ENCODE data around the gene TMPRSS11B. TPM values are rescaled to one million over a fixed set of nuclear protein-coding genes. Genes with fewer than 3 reads are reported as not detected.

Gene TMPRSS11B
- total RNA-seq, 1 donor from 2014 or later, result 0.27 TPM

GRCh38 chr4:68256284-68256683 lies 10.8 kb upstream of the TMPRSS11B start:
- Histone ChIP-seq H3K9me3 (ENCODE audit: insufficient read depth, low read depth, low read length) (no peaks in the 10 kb centered on the region), H2AFZ (ENCODE audit: low read depth, low read length) (no peak overlapping the region), H4K20me1 (ENCODE audit: insufficient read depth, low read length) (no peaks in the 10 kb centered on the region), H3K27ac (ENCODE audit: low read depth, low read length) (no peak overlapping the region), H3K27me3 (ENCODE audit: insufficient read depth, low read length) (no peaks in the 10 kb centered on the region), H3K4me1 (ENCODE audit: insufficient read depth, low read length) (no peaks in the 10 kb centered on the region), H3K79me2 (ENCODE audit: insufficient read depth, low read length) (no peaks in the 10 kb centered on the region), H3K9ac (ENCODE audit: low read length) (no peak overlapping the region), H3K36me3 (ENCODE audit: insufficient read depth, low read length) (no peaks in the 10 kb centered on the region), H3K4me2 (ENCODE audit: low read length) (no peak overlapping the region), H3K4me3 (ENCODE audit: insufficient read depth, low read depth, low read length) (no peak overlapping the region)
- peak; percentile 16 for DNase-seq (ENCODE audit: low read depth)
- FAIRE-seq, result no peak
- peaks cover 2% of the 10 kb centered on the region for H3K9me3 Mint-ChIP-seq (ENCODE audit: unreplicated experiment)
- no peaks in the 10 kb centered on the region for H3K27me3 Mint-ChIP-seq (ENCODE audit: low read depth, unreplicated experiment)
- H3K4me1 Mint-ChIP-seq (ENCODE audit: low read depth, unreplicated experiment), result peaks cover 6% of the 10 kb centered on the region
- peak overlapping the region; percentile 50 for H3K27ac Mint-ChIP-seq (ENCODE audit: unreplicated experiment)
- H3K4me3 Mint-ChIP-seq (ENCODE audit: unreplicated experiment), result no peak overlapping the region
- TF ChIP-seq EZH2 (IDR thresholded peaks at IDR 0.05; ENCODE audit: insufficient read depth, low read length), result no peak
- TF ChIP-seq CTCF (IDR thresholded peaks at IDR 0.05; ENCODE audit: insufficient read depth, low read depth, low read length), result no peak
- H3K36me3 Mint-ChIP-seq (ENCODE audit: low read depth, unreplicated experiment), result no peaks in the 10 kb centered on the region

- H3K27me3 Mint-ChIP-seq (ENCODE audit: low read depth, unreplicated experiment), result no peaks in the 10 kb centered on the region
- Histone ChIP-seq H2AFZ (ENCODE audit: low read depth, low read length) (no peak overlapping the region), H3K27me3 (ENCODE audit: insufficient read depth, low read length) (no peaks in the 10 kb centered on the region), H3K27ac (ENCODE audit: low read depth, low read length) (no peak overlapping the region), H3K4me1 (ENCODE audit: insufficient read depth, low read length) (no peaks in the 10 kb centered on the region), H3K9ac (ENCODE audit: low read length) (no peak overlapping the region), H3K9me3 (ENCODE audit: insufficient read depth, low read depth, low read length) (no peaks in the 10 kb centered on the region), H4K20me1 (ENCODE audit: insufficient read depth, low read length) (no peaks in the 10 kb centered on the region), H3K36me3 (ENCODE audit: insufficient read depth, low read length) (no peaks in the 10 kb centered on the region), H3K4me2 (ENCODE audit: low read length) (no peak overlapping the region), H3K79me2 (ENCODE audit: insufficient read depth, low read length) (no peaks in the 10 kb centered on the region), H3K4me3 (ENCODE audit: insufficient read depth, low read depth, low read length) (no peak overlapping the region)
- H3K9me3 Mint-ChIP-seq (ENCODE audit: unreplicated experiment), result no peaks in the 10 kb centered on the region
- no peak overlapping the region for H3K4me3 Mint-ChIP-seq (ENCODE audit: unreplicated experiment)
- no peak for FAIRE-seq
- DNase-seq (ENCODE audit: low read depth), result peak; percentile 3
- H3K4me1 Mint-ChIP-seq (ENCODE audit: low read depth, unreplicated experiment), result peaks cover 5% of the 10 kb centered on the region
- peak overlapping the region; percentile 4 for H3K27ac Mint-ChIP-seq (ENCODE audit: unreplicated experiment)
- no peak for TF ChIP-seq CTCF (IDR thresholded peaks at IDR 0.05; ENCODE audit: insufficient read depth, low read depth, low read length)
- TF ChIP-seq EZH2 (IDR thresholded peaks at IDR 0.05; ENCODE audit: insufficient read depth, low read length), result no peak
- no peaks in the 10 kb centered on the region for H3K36me3 Mint-ChIP-seq (ENCODE audit: low read depth, unreplicated experiment)
Observed at GRCh38 chr4:68250151-68250930, 4.8 kb upstream of the TMPRSS11B start.

- Mint-ChIP-seq H3K36me3 (ENCODE audit: low read depth, unreplicated experiment) (no peaks in the 10 kb centered on the region), H3K27me3 (ENCODE audit: low read depth, unreplicated experiment) (no peaks in the 10 kb centered on the region), H3K4me3 (ENCODE audit: unreplicated experiment) (no peak overlapping the region), H3K4me1 (ENCODE audit: low read depth, unreplicated experiment) (peaks cover 5% of the 10 kb centered on the region), H3K27ac (ENCODE audit: unreplicated experiment) (peak overlapping the region; percentile 16), H3K9me3 (ENCODE audit: unreplicated experiment) (no peaks in the 10 kb centered on the region)
- Histone ChIP-seq H3K4me2 (ENCODE audit: low read length) (no peak overlapping the region), H3K27ac (ENCODE audit: low read depth, low read length) (no peak overlapping the region), H3K9me3 (ENCODE audit: insufficient read depth, low read depth, low read length) (no peaks in the 10 kb centered on the region), H4K20me1 (ENCODE audit: insufficient read depth, low read length) (no peaks in the 10 kb centered on the region), H3K4me1 (ENCODE audit: insufficient read depth, low read length) (no peaks in the 10 kb centered on the region), H3K4me3 (ENCODE audit: insufficient read depth, low read depth, low read length) (no peak overlapping the region), H3K79me2 (ENCODE audit: insufficient read depth, low read length) (no peaks in the 10 kb centered on the region), H3K27me3 (ENCODE audit: insufficient read depth, low read length) (no peaks in the 10 kb centered on the region), H3K9ac (ENCODE audit: low read length) (no peak overlapping the region), H2AFZ (ENCODE audit: low read depth, low read length) (no peak overlapping the region), H3K36me3 (ENCODE audit: insufficient read depth, low read length) (no peaks in the 10 kb centered on the region)
- no peak for DNase-seq (ENCODE audit: low read depth)
- no peak for FAIRE-seq
- TF ChIP-seq CTCF (IDR thresholded peaks at IDR 0.05; ENCODE audit: insufficient read depth, low read depth, low read length) (no peak), EZH2 (IDR thresholded peaks at IDR 0.05; ENCODE audit: insufficient read depth, low read length) (no peak)
Observed at GRCh38 chr4:68249434-68249833, 3.9 kb upstream of the TMPRSS11B start.

All from astrocyte (in vitro differentiated cells and primary cell).